Muscle layer of duodenum (tissue), 2 donors: Measurements from ENCODE around the gene SMU1.
"Not testable (repeated sequence)": the region's sequence is repeated elsewhere in the genome, so short reads cannot be mapped to it uniquely, and the experiment has no call there.

Source experiments
- H3K27ac ChIP-seq: one replicate; pipeline ENCODE4 v1.7.0; 2013; ENCODE audit warnings: mild to moderate bottlenecking, low read length
- H3K27me3 ChIP-seq: one replicate; pipeline ENCODE4 v1.7.0; 2013; ENCODE audit warnings: low read depth, mild to moderate bottlenecking, control low read depth, low read length
- H3K36me3 ChIP-seq, 2 donors: one replicate each; pipeline ENCODE4 v1.7.0; 2013; ENCODE audit warnings: low read length in 2 of 2, control low read depth in 1 of 2, mild to moderate bottlenecking in 1 of 2; ENCODE audit not compliant: insufficient read depth in 2 of 2, control insufficient read depth in 1 of 2
- H3K4me1 ChIP-seq, 2 donors: one replicate each; pipeline ENCODE4 v1.7.0; 2013; ENCODE audit warnings: low read length in 2 of 2, mild to moderate bottlenecking in 2 of 2, control low read depth in 1 of 2, moderate library complexity in 1 of 2; ENCODE audit not compliant: insufficient read depth in 2 of 2, control insufficient read depth in 1 of 2
- H3K4me3 ChIP-seq, 2 donors: one replicate each; pipeline ENCODE4 v1.7.0; 2013; ENCODE audit warnings: low read length in 2 of 2, low read depth in 1 of 2, mild to moderate bottlenecking in 1 of 2
- H3K9me3 ChIP-seq, 2 donors: one replicate each; pipeline ENCODE4 v1.7.0; 2013; ENCODE audit warnings: low read length in 2 of 2, control low read depth in 1 of 2, mild to moderate bottlenecking in 1 of 2; ENCODE audit not compliant: control insufficient read depth in 1 of 2
- donor health status: healthy.

The SMU1 gene

GRCh38 chr9:33105504-33105903, 29.0 kb upstream of the SMU1 start:
- Histone ChIP-seq H3K9me3 (no peaks in the 10 kb centered on the region), H3K4me1 (no peaks in the 10 kb centered on the region), H3K36me3 (no peaks in the 10 kb centered on the region), H3K27me3 (no peaks in the 10 kb centered on the region), H3K27ac (no peak overlapping the region), H3K4me3 (no peak overlapping the region)

GRCh38 chr9:33104401-33104800, 27.9 kb upstream of the SMU1 start:
- no peaks in the 10 kb centered on the region for H3K36me3 ChIP-seq
- H3K4me3 ChIP-seq: no peak overlapping the region
- no peak overlapping the region for H3K27ac ChIP-seq
- H3K9me3 ChIP-seq: no peaks in the 10 kb centered on the region
- no peaks in the 10 kb centered on the region for H3K27me3 ChIP-seq
- no peaks in the 10 kb centered on the region for H3K4me1 ChIP-seq

DNA sequence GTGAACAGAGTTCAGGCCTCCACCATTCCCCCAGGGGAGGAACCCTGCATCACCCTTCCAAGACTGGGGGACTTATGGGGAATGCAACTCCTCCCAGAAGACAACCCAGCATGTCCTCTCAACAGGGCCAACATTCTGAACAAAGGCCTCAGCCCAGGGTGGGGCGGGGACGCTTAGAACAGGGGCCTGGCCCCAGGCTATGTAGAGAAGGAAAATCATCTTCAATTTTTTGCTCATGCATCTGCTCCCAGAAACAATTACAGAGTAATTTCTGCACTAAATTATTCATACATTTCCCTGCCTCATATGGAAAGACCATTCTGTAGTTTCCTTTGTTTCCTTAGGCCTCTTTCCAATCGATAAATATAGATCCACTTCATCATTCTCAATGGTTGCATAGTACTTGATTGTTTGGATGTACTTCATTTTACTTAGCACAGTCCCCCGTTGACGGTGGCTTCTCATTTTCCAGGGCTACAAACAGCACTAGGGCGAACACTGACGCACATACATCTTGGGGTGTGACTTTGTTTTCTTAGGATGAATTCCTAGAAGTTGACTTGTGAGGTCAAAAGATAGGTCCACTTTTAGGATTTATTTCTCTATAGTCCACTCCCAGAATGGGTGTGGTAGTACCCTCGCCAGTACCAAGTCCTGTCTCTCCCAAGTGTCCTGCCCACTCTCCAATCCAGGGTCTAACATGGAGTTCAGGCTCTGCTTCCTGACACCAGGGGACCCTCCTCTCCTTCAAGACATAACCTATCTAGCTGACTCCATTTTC, 27.2 kb upstream of the SMU1 start:
- H3K4me1 ChIP-seq: no peaks in the 10 kb centered on the region
- no peak overlapping the region for H3K4me3 ChIP-seq
- H3K9me3 ChIP-seq: no peaks in the 10 kb centered on the region
- H3K27me3 ChIP-seq: no peaks in the 10 kb centered on the region
- H3K27ac ChIP-seq: no peak overlapping the region
- no peaks in the 10 kb centered on the region for H3K36me3 ChIP-seq

DNA sequence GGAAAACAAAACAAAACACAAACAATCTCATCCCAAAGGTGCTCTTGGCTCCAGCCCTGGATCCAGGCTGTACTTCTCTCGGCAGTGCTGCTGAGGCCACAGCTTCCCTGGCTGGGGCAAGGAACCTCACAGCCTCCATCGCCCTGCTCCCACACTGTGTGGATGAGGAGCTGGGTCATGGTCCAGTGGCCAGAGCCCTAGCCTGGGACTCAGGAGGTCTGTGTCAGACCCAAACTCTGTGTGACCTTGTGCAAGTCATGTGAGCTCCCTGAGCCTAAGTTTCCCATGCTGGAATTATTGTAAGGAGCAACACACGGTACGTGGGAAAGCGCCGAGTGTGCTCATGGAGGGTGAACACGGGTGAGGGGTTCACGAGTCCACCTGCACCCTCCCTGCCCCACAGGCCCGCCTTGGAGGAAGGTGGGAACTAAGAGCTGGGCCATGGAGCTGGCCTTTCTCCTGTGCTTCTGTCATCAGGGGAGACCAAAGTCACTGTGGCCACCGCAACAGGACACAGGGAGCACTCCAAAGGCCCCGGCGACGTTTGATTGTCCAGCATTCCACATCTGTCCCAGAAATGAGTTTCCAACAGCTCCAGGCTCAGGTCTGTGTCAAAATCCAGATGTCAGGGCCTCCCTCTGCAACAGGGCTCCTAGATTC, 26.2 kb upstream of the SMU1 start:
- H3K36me3 ChIP-seq: no peaks in the 10 kb centered on the region
- H3K4me3 ChIP-seq: no peak overlapping the region
- H3K27me3 ChIP-seq: no peaks in the 10 kb centered on the region
- no peak overlapping the region for H3K27ac ChIP-seq
- no peaks in the 10 kb centered on the region for H3K9me3 ChIP-seq
- no peaks in the 10 kb centered on the region for H3K4me1 ChIP-seq

GRCh38 chr9:33101104-33101951, 24.9 kb upstream of the SMU1 start:
- Histone ChIP-seq H3K27ac (no peak overlapping the region), H3K27me3 (no peaks in the 10 kb centered on the region), H3K4me1 (no peaks in the 10 kb centered on the region), H3K36me3 (no peaks in the 10 kb centered on the region), H3K4me3 (no peak overlapping the region), H3K9me3 (no peaks in the 10 kb centered on the region)

GRCh38 chr9:33099754-33100153, 23.3 kb upstream of the SMU1 start:
- no peak overlapping the region for H3K4me3 ChIP-seq

DNA sequence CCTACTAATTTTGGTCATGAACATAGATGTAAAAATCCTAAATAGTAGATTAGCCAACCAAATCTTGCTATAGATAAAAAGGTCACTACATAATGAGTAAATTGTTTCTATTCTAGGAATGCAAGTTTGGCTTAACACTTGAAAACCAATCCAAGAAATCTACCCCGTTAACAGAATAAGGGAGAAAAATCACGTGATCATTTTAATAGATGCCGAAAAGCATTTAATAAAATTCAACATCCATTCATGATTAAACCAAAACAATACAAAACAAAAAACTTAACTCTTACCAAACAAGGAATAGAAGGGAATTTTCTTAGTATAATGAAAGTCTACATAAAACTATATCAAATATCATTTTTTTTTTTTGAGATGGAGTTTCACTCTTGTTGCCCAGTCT, 20.7 kb upstream of the SMU1 start:
- H3K9me3 ChIP-seq: no peaks in the 10 kb centered on the region
- no peaks in the 10 kb centered on the region for H3K4me1 ChIP-seq
- H3K4me3 ChIP-seq: no peak overlapping the region
- no peak overlapping the region for H3K27ac ChIP-seq
- H3K36me3 ChIP-seq: no peaks in the 10 kb centered on the region
- no peaks in the 10 kb centered on the region for H3K27me3 ChIP-seq

More at GRCh38 chr9:33099754-33100153, 23.3 kb upstream of the SMU1 start:
- H3K36me3 ChIP-seq: no peaks in the 10 kb centered on the region
- H3K4me1 ChIP-seq: no peaks in the 10 kb centered on the region
- H3K27me3 ChIP-seq: no peaks in the 10 kb centered on the region
- H3K27ac ChIP-seq: no peak overlapping the region
- H3K9me3 ChIP-seq: no peaks in the 10 kb centered on the region

DNA sequence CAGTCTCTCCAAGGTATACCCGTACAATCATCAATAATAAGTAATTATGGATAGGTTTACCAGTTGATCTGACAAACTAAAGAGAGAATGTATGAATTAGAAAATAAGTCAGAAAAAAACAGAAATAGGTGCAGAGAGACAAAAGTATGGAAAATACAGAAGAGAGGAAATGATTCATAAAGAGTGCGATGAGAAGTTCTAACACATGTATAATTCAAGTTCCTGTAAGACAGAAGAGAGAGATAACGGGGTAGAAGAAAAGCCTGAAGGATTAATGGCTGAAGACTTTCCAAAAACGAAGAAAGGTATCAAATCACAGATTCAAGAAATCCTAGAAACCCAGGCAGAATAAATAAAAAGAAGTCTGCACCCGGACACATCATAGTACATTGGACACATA, 16.2 kb upstream of the SMU1 start:
- Histone ChIP-seq H3K4me3 (no peak overlapping the region), H3K36me3 (no peaks in the 10 kb centered on the region), H3K27me3 (no peaks in the 10 kb centered on the region), H3K9me3 (no peaks in the 10 kb centered on the region), H3K27ac (no peak overlapping the region), H3K4me1 (no peaks in the 10 kb centered on the region)

DNA sequence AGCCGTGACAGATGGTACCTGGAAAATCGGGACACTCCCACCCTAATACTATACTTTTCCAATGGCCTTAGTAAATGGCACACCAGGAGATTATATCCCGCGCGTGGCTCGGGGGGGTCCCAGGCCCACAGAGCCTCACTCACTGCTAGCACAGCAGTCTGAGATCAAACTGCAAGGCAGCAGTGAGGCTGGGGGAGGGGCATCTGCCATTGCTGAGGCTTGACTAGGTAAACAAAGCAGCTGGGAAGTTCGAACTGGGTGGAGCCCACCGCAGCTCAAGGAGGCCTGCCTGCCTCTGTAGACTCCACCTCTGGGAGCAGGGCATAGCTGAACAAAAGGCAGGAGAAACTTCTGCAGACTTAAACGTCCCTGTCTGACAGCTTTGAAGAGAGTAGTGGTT, 9.2 kb upstream of the SMU1 start:
- not testable (repeated sequence) for H3K27ac ChIP-seq, H3K4me1 ChIP-seq, H3K9me3 ChIP-seq, H3K36me3 ChIP-seq, H3K27me3 ChIP-seq, H3K4me3 ChIP-seq

- Histone ChIP-seq H3K9me3 (no peaks in the 10 kb centered on the region), H3K36me3 (no peaks in the 10 kb centered on the region), H3K4me1 (peaks cover 5 to 6% of the 10 kb centered on the region in 2 donors), H3K27ac (no peak overlapping the region), H3K27me3 (no peaks in the 10 kb centered on the region), H3K4me3 (no peak overlapping the region)
These were observed 6.3 kb upstream of the SMU1 start for GRCh38 chr9:33082538-33083326.

GRCh38 chr9:33082128-33082527, 5.7 kb upstream of the SMU1 start:
- no peaks in the 10 kb centered on the region for H3K9me3 ChIP-seq
- H3K36me3 ChIP-seq: no peaks in the 10 kb centered on the region
- peaks cover 5 to 6% of the 10 kb centered on the region in 2 donors for H3K4me1 ChIP-seq
- no peaks in the 10 kb centered on the region for H3K27me3 ChIP-seq
- H3K27ac ChIP-seq: no peak overlapping the region
- no peak overlapping the region for H3K4me3 ChIP-seq
